HCT116 (cell line): Measurements from ENCODE around the gene STYXL1.

ENCODE experiments used
- POLR2A ChIP-seq: IDR thresholded peaks from 2 replicates; pipeline ENCODE4 v1.7.0; 2011; ENCODE audit warnings: borderline replicate concordance; ENCODE audit not compliant: insufficient read depth, insufficient read length; ENCODE audit errors: extremely low read depth
- TF ChIP-seq, protein P1 (sequence below), 3 experiments: fragments of 200-600 bp in 1 of 3; sonication (generic) in 1 of 3; IDR thresholded peaks in 2 of 3; conservative IDR thresholded peaks in 1 of 3; 2 replicates each; pipeline ENCODE4 v1.5.1; 2012 to 2017; ENCODE audit warnings: low read depth in 2 of 3, low read length in 2 of 3, antibody characterized with exemption in 1 of 3, borderline replicate concordance in 1 of 3, control low read depth in 1 of 3, mild to moderate bottlenecking in 1 of 3, mixed read lengths in 1 of 3, mixed run types in 1 of 3, moderate library complexity in 1 of 3; ENCODE audit not compliant: insufficient read depth in 1 of 3

DNA sequence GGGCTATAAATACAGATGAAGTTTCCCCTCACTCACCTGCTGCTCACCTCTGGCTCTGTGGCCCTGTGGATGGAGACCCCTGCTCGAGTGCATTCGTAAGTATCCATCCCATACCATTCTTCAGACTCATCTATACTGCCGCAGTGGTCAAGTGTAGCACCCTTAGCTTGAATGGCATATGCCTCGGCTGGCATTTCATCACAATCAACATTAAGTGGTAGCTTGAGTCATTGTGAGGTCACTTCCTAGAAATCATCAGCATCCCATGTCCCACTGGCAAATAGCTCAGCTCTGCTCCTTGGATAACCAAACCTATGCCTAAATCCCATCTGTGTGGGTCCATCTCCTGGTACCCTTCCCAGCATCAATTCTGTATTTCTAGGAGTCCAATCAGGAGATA, 38.3 kb upstream of the STYXL1 start:
- TF ChIP-seq POLR2A, result no peak
- TF ChIP-seq, protein P1, sequence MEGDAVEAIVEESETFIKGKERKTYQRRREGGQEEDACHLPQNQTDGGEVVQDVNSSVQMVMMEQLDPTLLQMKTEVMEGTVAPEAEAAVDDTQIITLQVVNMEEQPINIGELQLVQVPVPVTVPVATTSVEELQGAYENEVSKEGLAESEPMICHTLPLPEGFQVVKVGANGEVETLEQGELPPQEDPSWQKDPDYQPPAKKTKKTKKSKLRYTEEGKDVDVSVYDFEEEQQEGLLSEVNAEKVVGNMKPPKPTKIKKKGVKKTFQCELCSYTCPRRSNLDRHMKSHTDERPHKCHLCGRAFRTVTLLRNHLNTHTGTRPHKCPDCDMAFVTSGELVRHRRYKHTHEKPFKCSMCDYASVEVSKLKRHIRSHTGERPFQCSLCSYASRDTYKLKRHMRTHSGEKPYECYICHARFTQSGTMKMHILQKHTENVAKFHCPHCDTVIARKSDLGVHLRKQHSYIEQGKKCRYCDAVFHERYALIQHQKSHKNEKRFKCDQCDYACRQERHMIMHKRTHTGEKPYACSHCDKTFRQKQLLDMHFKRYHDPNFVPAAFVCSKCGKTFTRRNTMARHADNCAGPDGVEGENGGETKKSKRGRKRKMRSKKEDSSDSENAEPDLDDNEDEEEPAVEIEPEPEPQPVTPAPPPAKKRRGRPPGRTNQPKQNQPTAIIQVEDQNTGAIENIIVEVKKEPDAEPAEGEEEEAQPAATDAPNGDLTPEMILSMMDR (IDR thresholded peaks at IDR 0.05 in 2 of 3, conservative IDR thresholded peaks at IDR 0.05 in 1 of 3; ENCODE audit: borderline replicate concordance in 1 of 3, insufficient read depth in 1 of 3, low read depth in 2 of 3, low read length in 2 of 3), result no peak
